Lung (tissue), 12 donors: ENCODE measurements around the gene WDR45B. TPM values are rescaled to one million over a fixed set of nuclear protein-coding genes. Genes with fewer than 3 reads are reported as not detected.
"Not testable (repeated sequence)": the region's sequence is repeated elsewhere in the genome, so short reads cannot be mapped to it uniquely, and the experiment has no call there.

Experiments
- ATAC-seq: fragments of 200-7000 bp; cut with Tn5 transposase; one replicate; pipeline ENCODE4 v1.9.1; 2020; ENCODE audit warnings: moderate number of reproducible peaks; ENCODE audit not compliant: insufficient read depth, low FRiP score
- DNase-seq, 3 donors: peaks; one replicate each; pipeline ENCODE4 v3.0.0-alpha.2; 2013 to 2017
- H3K27ac ChIP-seq, 2 donors: one replicate each; pipeline ENCODE4 v1.5.1; 2013; ENCODE audit warnings: mild to moderate bottlenecking in 2 of 2, moderate library complexity in 2 of 2, control low read depth in 1 of 2, inconsistent platforms in 1 of 2, low read depth in 1 of 2, low read length in 1 of 2
- H3K27me3 ChIP-seq, 3 donors: one replicate each; pipeline ENCODE4 v1.5.1; 2013; ENCODE audit warnings: low read length in 2 of 3; ENCODE audit not compliant: control insufficient read depth in 3 of 3, insufficient read depth in 3 of 3
- H3K36me3 ChIP-seq, 4 donors: one replicate each; pipeline ENCODE4 v1.5.1; 2013; ENCODE audit warnings: low read length in 4 of 4, mild to moderate bottlenecking in 1 of 4, moderate library complexity in 1 of 4; ENCODE audit not compliant: control insufficient read depth in 4 of 4, insufficient read depth in 4 of 4
- H3K4me1 ChIP-seq, 5 donors: one replicate each; pipeline ENCODE4 v1.5.1; 2013; ENCODE audit warnings: low read length in 5 of 5, mild to moderate bottlenecking in 2 of 5, moderate library complexity in 1 of 5; ENCODE audit not compliant: control insufficient read depth in 5 of 5, insufficient read depth in 5 of 5
- H3K4me3 ChIP-seq: one replicate; pipeline ENCODE4 v1.5.1; 2013; ENCODE audit warnings: mild to moderate bottlenecking, control low read depth, moderate library complexity
- H3K9ac ChIP-seq, 2 donors: one replicate each; pipeline ENCODE4 v1.5.1; 2013; ENCODE audit warnings: low read length in 2 of 2, control low read depth in 1 of 2; ENCODE audit not compliant: insufficient read depth in 1 of 2
- H3K9me3 ChIP-seq, 4 donors: one replicate each; pipeline ENCODE4 v1.5.1; 2013; ENCODE audit warnings: low read length in 3 of 4, mild to moderate bottlenecking in 1 of 4, moderate library complexity in 1 of 4; ENCODE audit not compliant: control insufficient read depth in 4 of 4, insufficient read depth in 3 of 4
- WGBS, 2 donors: extraction: QIAGEN DNeasy Blood & Tissue Kit; methylation state at CpG; one replicate each; pipeline ENCODE4 v1.1.7; 2013; 5-methylcytosine and 5-hydroxymethylcytosine counted together
- polyA plus RNA-seq, 2 donors: library from polyadenylated mRNA; stranded (reverse); fragments of 200-250 nt; gene quantifications; one replicate each; pipeline ENCODE4 v1.2.1, GENCODE V29; 2013
- total RNA-seq, 2 donors: library from RNA; depleted of rRNA in 1 of 2; stranded (reverse); fragments of >200 nt in 1 of 2; gene quantifications; one replicate each; pipeline ENCODE4 v1.2.1, GENCODE V29; 2014 to 2021
- TF ChIP-seq, protein P1 (sequence below): IDR thresholded peaks from 2 replicates; pipeline ENCODE4 v1.5.1; 2012; ENCODE audit warnings: mild to moderate bottlenecking; ENCODE audit errors: control extremely low read depth, extremely low read depth
- donor health status: control.
- donor health status: control.
- donor health status: Bipolar disorder and iron deficiency.
- donor health status: healthy.
- donor health status: DM: yes; HTN: yes; CAD: no.

The WDR45B gene
- total and polyA plus RNA-seq, 4 donors: 39.6 to 92.8 (median 65.0) TPM

DNA sequence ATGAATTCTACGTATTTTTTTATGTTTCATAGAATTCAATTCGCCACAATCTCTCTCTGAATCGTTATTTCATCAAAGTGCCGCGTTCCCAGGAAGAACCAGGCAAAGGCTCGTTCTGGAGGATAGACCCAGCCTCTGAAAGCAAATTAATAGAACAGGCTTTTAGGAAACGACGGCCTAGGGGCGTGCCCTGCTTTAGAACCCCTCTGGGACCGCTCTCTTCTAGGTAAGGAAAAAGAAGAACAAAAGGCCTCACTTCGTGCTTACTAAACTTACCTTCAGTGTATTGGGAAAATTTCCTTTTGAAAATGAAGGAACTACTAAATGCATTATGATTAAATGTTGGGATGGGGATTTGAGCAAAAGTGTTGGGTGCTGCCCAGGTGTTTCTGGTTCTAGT lies 65.5 kb downstream of the WDR45B start:
- WGBS, 2 donors: 90 to 97% methylated on average over 11 of the region's 11 CpGs
- no peak for DNase-seq
- H3K27ac ChIP-seq: no peak overlapping the region

DNA sequence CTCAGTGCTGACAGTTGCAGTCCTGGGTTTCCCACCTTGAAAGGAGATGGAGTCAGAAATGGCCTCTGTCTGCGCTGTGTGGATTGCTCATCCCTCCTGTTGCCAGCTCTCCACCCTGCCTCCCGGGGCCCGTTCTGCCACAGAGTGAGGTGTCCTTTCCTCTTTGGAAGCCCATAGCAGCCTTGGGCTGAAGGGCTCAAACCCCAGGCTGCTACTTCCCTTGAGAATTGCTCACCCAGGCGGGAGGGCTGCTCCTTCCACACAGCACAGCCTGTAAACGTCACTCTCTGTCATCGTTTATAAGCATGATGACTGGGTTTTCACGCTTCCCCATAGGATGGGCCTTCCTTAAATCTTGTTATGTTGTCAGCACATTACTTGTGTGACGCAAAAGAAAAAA lies 66.0 kb downstream of the WDR45B start:
- 73 to 88% methylated on average over 8 of the region's 8 CpGs for WGBS, 2 donors
- Histone ChIP-seq H3K27me3 (no peaks in the 10 kb centered on the region), H3K9me3 (no peaks in the 10 kb centered on the region), H3K27ac (no peak overlapping the region), H3K36me3 (peaks cover 9 to 24% (median 13%) of the 10 kb centered on the region in 4 donors), H3K9ac (no peak overlapping the region), H3K4me3 (no peak overlapping the region), H3K4me1 (peaks cover 0 to 2% (median 0%) of the 10 kb centered on the region in 5 donors)
- DNase-seq (no peak), ATAC-seq (no peak)
- TF ChIP-seq, protein P1, sequence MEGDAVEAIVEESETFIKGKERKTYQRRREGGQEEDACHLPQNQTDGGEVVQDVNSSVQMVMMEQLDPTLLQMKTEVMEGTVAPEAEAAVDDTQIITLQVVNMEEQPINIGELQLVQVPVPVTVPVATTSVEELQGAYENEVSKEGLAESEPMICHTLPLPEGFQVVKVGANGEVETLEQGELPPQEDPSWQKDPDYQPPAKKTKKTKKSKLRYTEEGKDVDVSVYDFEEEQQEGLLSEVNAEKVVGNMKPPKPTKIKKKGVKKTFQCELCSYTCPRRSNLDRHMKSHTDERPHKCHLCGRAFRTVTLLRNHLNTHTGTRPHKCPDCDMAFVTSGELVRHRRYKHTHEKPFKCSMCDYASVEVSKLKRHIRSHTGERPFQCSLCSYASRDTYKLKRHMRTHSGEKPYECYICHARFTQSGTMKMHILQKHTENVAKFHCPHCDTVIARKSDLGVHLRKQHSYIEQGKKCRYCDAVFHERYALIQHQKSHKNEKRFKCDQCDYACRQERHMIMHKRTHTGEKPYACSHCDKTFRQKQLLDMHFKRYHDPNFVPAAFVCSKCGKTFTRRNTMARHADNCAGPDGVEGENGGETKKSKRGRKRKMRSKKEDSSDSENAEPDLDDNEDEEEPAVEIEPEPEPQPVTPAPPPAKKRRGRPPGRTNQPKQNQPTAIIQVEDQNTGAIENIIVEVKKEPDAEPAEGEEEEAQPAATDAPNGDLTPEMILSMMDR: no peak

More for the DNA sequence above, 65.5 kb downstream of the WDR45B start:
- no peaks in the 10 kb centered on the region for H3K27me3 ChIP-seq
- TF ChIP-seq, protein P1: no peak
- no peak overlapping the region for H3K9ac ChIP-seq
- no peak overlapping the region for H3K4me3 ChIP-seq
- H3K4me1 ChIP-seq: peaks cover 0 to 2% (median 0%) of the 10 kb centered on the region in 5 donors
- no peaks in the 10 kb centered on the region for H3K9me3 ChIP-seq
- H3K36me3 ChIP-seq: peaks cover 8 to 28% (median 14%) of the 10 kb centered on the region in 4 donors
- no peak for ATAC-seq

DNA sequence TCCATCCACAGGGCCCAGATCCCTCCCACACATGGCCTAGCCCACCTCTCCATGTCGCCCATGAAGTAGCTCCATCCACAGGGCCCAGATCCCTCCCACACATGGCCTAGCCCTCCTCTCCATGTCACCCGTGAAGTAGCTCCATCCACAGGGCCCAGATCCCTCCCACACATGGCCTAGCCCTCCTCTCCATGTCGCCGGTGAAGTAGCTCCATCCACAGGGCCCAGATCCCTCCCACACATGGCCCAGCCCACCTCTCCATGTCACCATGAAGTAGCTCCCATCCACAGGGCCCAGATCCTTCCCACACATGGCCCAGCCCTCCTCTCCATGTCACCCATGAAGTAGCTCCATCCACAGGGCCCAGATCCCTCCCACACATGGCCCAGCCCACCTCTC lies 68.3 kb downstream of the WDR45B start:
- not testable (repeated sequence) for DNase-seq, H3K27ac ChIP-seq, H3K4me1 ChIP-seq, H3K9me3 ChIP-seq, H3K4me3 ChIP-seq, ATAC-seq, H3K27me3 ChIP-seq, H3K9ac ChIP-seq
- H3K36me3 ChIP-seq: peaks cover 10 to 24% (median 13%) of the 10 kb centered on the region in 4 donors
- 77 to 90% methylated on average over 4 of the region's 4 CpGs for WGBS, 2 donors

DNA sequence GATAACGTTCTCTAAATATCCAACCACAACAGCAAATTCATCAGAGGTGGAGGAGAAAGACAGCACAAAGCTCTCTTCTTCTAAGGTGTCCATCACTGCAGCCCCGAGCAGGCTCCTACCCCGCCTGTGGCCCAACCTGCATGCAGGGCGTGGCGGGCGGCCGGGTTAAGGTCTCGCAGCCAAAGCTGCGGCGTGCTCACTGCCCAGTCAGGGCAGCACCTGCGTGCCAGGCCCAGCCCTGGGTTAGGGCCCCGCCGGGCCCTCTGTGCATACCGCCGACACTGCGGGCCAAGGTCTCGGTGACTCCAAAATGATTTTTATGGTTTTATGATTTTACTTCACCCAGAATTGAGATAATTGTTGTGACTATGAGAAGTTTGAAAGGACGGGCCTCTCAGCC lies 70.9 kb downstream of the WDR45B start:
- DNase-seq: no peak
- TF ChIP-seq, protein P1: no peak
- H3K4me3 ChIP-seq: no peak overlapping the region
- no peaks in the 10 kb centered on the region for H3K27me3 ChIP-seq
- no peak overlapping the region for H3K9ac ChIP-seq
- peaks cover 0 to 2% (median 0%) of the 10 kb centered on the region in 5 donors for H3K4me1 ChIP-seq
- H3K36me3 ChIP-seq: peaks cover 8 to 25% (median 23%) of the 10 kb centered on the region in 4 donors
- no peak for ATAC-seq
- WGBS, 2 donors: 97% methylated on average over 18 of the region's 18 CpGs
- no peak overlapping the region for H3K27ac ChIP-seq
- no peaks in the 10 kb centered on the region for H3K9me3 ChIP-seq

DNA sequence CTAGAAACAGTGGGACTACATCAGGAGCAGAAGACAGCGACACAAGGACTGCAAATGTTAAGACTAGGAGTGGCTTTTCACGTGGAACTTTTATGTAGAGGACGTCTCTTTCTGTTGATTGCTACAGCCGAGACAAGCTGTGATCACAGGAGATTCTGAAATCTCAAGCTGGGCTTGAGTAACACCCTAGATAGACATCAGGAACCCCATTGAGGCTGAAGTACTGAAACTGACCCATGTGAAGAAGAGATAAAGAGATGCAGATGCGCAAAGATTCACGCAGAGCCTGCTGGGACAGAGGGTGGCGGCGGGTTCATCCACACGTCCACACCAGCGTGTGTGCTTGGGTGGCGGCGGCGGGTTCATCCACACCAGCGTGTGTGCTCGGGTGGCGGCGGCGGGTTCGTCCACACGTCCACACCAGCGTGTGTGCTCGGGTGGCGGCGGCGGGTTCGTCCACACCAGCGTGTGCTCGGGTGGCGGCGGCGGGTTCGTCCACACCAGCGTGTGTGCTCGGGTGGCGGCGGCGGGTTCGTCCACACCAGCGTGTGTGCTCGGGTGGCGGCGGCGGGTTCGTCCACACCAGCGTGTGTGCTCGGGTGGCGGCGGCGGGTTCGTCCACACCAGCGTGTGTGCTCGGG lies 72.5 kb downstream of the WDR45B start:
- not testable (repeated sequence) for H3K9ac ChIP-seq, H3K4me3 ChIP-seq, H3K27ac ChIP-seq, DNase-seq, H3K4me1 ChIP-seq, H3K9me3 ChIP-seq, ATAC-seq, H3K27me3 ChIP-seq
- H3K36me3 ChIP-seq: peaks cover 8 to 33% (median 27%) of the 10 kb centered on the region in 4 donors
- WGBS, 2 donors: 92 to 96% methylated on average over 39 of the region's 52 CpGs
